Measurements from ENCODE around the gene CDC14A.

- TF ChIP-seq POLR2AphosphoS5 (IDR thresholded peaks at IDR 0.05; ENCODE audit: low read depth, low read length) (no peak), POLR2A (IDR thresholded peaks at IDR 0.05; ENCODE audit: low read depth, low read length) (no peak), TAF1 (IDR thresholded peaks at IDR 0.05; ENCODE audit: low read depth, low read length) (no peak), SPI1 (IDR thresholded peaks at IDR 0.05; ENCODE audit: low read depth, low read length) (no peak)
Measured at GRCh38 chr1:100482748-100483147, 130.4 kb downstream of the CDC14A start.

Data from GM12891 (cell line).